AG04450 (cell line): ENCODE data around the gene KLK1. TPM values are rescaled to one million over a fixed set of nuclear protein-coding genes. Genes with fewer than 3 reads are reported as not detected.
"Not testable (repeated sequence)": the region's sequence is repeated elsewhere in the genome, so short reads cannot be mapped to it uniquely, and the experiment has no call there.

Source experiments
- CTCF ChIA-PET: fragments of 300-600, 350-600 bp; formaldehyde crosslinking; extraction: SDS; loops from one replicate; lab custom pipeline; 2022; ENCODE audit warnings: antibody characterized with exemption, inconsistent platforms; lab: Charles Lee
- POLR2A ChIA-PET: fragments of 350-600 bp; formaldehyde crosslinking; extraction: SDS; loops from one replicate; lab custom pipeline; 2021; ENCODE audit warnings: antibody characterized with exemption, inconsistent platforms; lab: Yijun Ruan, JAX
- DNase-seq: peaks from one replicate; pipeline ENCODE4 v3.0.0-alpha.2; 2011; ENCODE audit warnings: low read depth, low spot score
- H3K27ac ChIP-seq: one replicate; pipeline ENCODE4 v1.5.1; 2012; ENCODE audit warnings: low read depth, low read length, control low read depth
- H3K27me3 ChIP-seq: one replicate; pipeline ENCODE4 v1.6.0; 2012; ENCODE audit warnings: low read length; ENCODE audit not compliant: control insufficient read depth, insufficient read depth
- H3K4me3 ChIP-seq: 2 replicates; pipeline ENCODE4 v1.5.1; 2011; ENCODE audit warnings: mild to moderate bottlenecking, low read depth, low read length, control low read depth
- H3K9me3 ChIP-seq: 2 replicates; pipeline ENCODE4 v1.5.1; 2012; ENCODE audit warnings: low read length; ENCODE audit not compliant: control insufficient read depth, insufficient read depth
- polyA plus RNA-seq: library from polyadenylated mRNA; depleted of rRNA; stranded (reverse); fragments of >200 nt; gene quantifications from 2 replicates; pipeline ENCODE4 v1.2.3, GENCODE V29; 2011
- TF ChIP-seq, protein P1 (sequence below): IDR thresholded peaks from 2 replicates; pipeline ENCODE4 v1.5.1; 2011; ENCODE audit warnings: low read depth, low read length, control low read depth, inconsistent platforms

The KLK1 gene
- polyA plus RNA-seq, 1 experiment: not detected

DNA sequence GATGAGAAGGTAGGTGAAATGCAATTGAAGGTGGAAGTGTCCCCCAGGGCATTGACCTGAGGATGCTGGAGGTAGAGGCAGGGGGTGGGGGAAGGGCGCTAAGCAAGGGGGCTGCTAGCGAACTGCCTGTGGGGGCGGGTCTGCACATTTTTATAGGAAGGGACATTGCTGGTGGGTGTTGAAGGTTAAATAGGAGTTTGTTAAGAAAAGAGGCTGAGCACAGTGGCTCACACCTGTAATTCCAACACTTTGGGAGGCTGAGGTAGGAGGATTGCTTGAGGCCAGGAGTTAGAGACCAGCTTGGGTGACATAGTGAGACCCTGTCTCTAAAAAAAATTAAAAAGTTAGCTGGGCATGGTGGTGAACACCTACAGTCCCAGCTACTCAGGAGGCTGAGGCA lies 38.9 kb downstream of the KLK1 start:
- H3K27ac ChIP-seq: no peak overlapping the region
- no peaks in the 10 kb centered on the region; the same call in 1 of the 2 replicates for H3K9me3 ChIP-seq
- ChIA-PET CTCF (interaction anchor here (1.5 to 5.0 kb wide), 5 partner anchors 79 to 428 kb away, joined by 4 to 71 read pairs (median 23); no protein-coding TSS in a partner anchor), POLR2A (interaction anchor here (0.7 kb wide), 1 partner anchor 8 kb away, joined by 3 read pairs; no protein-coding TSS in a partner anchor)
- H3K4me3 ChIP-seq: no peak overlapping the region
- TF ChIP-seq, protein P1, sequence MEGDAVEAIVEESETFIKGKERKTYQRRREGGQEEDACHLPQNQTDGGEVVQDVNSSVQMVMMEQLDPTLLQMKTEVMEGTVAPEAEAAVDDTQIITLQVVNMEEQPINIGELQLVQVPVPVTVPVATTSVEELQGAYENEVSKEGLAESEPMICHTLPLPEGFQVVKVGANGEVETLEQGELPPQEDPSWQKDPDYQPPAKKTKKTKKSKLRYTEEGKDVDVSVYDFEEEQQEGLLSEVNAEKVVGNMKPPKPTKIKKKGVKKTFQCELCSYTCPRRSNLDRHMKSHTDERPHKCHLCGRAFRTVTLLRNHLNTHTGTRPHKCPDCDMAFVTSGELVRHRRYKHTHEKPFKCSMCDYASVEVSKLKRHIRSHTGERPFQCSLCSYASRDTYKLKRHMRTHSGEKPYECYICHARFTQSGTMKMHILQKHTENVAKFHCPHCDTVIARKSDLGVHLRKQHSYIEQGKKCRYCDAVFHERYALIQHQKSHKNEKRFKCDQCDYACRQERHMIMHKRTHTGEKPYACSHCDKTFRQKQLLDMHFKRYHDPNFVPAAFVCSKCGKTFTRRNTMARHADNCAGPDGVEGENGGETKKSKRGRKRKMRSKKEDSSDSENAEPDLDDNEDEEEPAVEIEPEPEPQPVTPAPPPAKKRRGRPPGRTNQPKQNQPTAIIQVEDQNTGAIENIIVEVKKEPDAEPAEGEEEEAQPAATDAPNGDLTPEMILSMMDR: no peak
- H3K27me3 ChIP-seq: peaks cover 20% of the 10 kb centered on the region
- DNase-seq: no peak

DNA sequence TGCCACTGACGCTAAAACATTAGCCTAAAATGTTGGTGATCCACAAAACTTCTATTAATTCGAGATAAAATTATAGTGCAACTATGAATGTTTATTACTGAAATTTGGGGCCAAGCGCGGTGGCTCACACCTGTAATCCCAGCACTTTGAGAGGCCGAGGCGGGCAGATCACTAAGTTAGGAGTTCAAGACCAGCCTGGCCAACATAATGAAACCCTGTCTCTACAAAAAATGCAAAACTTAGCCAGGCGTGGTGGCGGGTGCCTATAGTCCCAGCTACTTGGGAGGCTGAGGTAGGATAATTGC lies 39.8 kb downstream of the KLK1 start:
- CTCF ChIA-PET: interaction anchor here (0.6 to 5.0 kb wide), 21 partner anchors 9 to 520 kb away, joined by 3 to 71 read pairs (median 4); no protein-coding TSS in a partner anchor
- POLR2A ChIA-PET: interaction anchor here (1.0 kb wide), 1 partner anchor 59 kb away, joined by 3 read pairs; no protein-coding TSS in a partner anchor

DNA sequence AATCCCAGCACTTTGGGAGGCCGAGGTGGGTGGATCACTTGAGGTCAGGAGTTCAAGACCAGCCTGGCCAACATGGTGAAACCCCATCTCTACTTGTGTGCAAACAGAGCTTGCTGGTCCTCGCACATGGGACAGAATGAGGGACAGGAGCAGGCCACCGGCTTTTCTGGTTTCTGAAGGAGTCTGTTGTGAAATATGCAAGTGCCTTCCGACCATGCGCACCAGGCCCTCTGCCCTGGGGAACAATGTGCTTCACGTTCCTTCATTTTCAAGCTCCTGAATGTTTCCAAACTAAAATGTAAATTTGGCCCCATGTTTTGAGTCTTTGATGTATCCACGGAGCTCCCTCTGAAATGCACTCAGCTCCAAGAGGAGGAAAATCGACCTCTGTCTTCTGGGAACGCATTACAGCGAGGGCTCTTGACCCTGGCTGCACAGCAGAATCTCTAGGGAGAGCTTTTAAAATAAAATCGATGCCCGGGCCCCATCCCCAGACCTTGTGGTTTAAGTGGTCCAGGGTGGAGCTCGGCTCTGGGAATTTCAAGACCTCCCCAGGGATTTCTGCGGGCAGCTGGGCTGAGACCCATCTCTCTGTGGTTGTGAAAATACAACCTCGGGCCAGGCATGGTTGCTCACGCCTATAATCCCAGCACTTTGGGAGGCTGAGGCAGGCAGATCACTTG lies 42.7 kb downstream of the KLK1 start:
- peaks cover 35% of the 10 kb centered on the region for H3K27me3 ChIP-seq
- ChIA-PET CTCF (interaction anchor here (1.1 to 5.0 kb wide), 6 partner anchors 56 to 413 kb away, joined by 3 to 71 read pairs (median 16); no protein-coding TSS in a partner anchor), POLR2A (no interaction called here)
- H3K9me3 ChIP-seq: no peaks in the 10 kb centered on the region; the same call in none of the 2 replicates
- H3K4me3 ChIP-seq: no peak overlapping the region
- DNase-seq: no peak
- TF ChIP-seq, protein P1: no peak
- H3K27ac ChIP-seq: no peak overlapping the region

More for the DNA sequence above, 39.8 kb downstream of the KLK1 start:
- H3K9me3 ChIP-seq, H3K4me3 ChIP-seq, H3K27ac ChIP-seq, DNase-seq: not testable (repeated sequence)
- peaks cover 25% of the 10 kb centered on the region for H3K27me3 ChIP-seq

DNA sequence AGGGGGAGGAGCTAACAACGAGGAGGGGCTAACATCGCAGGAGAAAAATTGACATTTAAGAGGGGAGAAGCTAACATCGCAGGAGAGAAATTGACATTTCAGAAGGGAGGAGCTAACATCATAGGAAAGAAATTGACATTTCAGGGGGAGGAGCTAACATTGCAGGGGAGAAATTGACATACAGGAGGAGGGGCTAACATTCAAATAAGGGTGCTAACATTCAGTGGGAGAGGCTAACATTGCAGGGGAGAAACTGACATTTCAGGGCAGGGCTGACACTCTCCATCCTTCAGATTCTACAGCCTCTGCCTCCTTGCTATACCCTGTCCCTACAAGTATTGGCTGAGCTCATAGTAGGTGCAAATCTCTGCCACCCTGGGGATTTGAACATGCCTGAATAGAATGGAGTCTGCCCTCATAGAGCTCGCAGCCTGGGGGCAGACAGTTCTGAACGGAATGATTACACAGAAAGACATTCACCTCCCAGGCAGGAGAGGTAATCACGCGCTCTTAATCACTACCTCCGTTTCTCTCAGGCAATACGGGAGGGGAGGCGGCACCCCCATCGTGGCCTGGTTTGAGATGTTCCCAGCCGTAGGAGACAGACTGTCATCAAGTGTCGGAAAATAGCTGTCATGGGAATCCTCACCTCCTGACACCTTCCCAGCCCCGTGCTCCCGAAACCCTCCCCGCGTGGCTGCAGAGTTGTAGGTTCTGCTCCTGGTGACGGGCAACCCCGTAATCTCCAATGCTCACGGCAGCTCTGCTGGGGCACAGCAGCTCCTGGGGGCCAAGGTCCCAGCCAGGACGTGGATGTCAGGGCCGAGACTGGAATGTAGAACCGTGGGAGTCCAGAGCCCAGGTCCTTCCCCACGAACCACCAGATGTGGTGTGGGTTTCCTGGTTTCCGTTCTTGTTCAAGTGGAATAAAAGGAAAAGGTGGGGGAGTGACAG lies 43.8 kb downstream of the KLK1 start:
- DNase-seq: no peak
- CTCF ChIA-PET: interaction anchor here (0.8 to 3.0 kb wide), 4 partner anchors 56 to 243 kb away, joined by 3 to 14 read pairs (median 10); partner anchors contain the start of gene CLEC11A
- Histone ChIP-seq H3K27ac (no peak overlapping the region), H3K4me3 (no peak overlapping the region), H3K9me3 (no peaks in the 10 kb centered on the region; the same call in none of the 2 replicates), H3K27me3 (peaks cover 35% of the 10 kb centered on the region)
- TF ChIP-seq, protein P1: no peak
- POLR2A ChIA-PET: no interaction called here

DNA sequence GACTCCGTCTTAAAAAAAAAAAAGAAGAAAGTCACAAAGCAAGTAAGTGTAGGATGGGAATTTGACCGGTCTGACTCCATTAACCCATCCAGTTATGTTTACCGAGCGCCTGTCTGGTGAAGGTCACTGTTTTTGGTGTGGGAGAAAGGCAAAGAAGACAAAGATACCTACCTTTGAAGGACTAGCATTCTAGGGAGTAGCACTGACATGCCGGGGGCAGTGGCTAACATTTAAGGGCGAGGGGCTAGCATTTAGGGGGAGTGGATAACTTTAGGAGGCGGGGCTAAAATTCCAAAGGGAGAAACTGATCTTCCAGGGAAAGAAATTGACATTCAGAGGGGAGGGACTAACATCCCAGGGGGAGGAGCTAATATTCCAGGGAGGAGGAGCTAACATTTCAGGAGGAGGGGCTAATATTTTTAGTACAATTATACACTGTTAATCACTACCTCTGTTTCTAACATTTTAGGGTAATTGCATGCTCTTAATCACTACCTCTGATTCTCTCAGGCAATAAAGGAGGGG lies 44.6 kb downstream of the KLK1 start:
- TF ChIP-seq, protein P1: no peak
- Histone ChIP-seq H3K27ac (no peak overlapping the region), H3K27me3 (peaks cover 35% of the 10 kb centered on the region), H3K9me3 (no peaks in the 10 kb centered on the region; the same call in none of the 2 replicates), H3K4me3 (no peak overlapping the region)
- ChIA-PET POLR2A (no interaction called here), CTCF (interaction anchor here (0.5 to 3.0 kb wide), 4 partner anchors 56 to 403 kb away, joined by 3 to 14 read pairs (median 10); partner anchors contain the start of gene CLEC11A)
- no peak for DNase-seq
